ENCODE results near the gene MRLN.

DNA sequence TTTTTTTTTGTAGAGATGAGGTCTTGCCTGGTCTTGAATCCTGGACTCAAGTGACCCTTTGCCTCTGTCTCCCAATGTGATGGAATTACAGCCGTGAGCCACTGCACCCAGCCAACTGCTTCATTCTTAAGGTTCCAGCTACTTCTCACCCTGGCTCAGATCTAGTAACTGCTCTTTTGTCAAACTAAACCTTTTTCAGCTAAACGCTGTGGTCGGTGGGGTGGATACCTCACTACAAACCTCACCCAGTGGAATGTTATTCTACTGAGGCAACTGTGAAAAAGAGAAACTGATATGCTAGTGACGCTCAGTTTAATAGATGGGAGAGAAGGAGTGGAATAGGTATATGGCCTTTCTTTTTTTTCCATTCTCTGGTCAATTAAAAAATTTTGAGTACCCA is 1.7 kb upstream of the MRLN start:
- TF ChIP-seq, protein P1, sequence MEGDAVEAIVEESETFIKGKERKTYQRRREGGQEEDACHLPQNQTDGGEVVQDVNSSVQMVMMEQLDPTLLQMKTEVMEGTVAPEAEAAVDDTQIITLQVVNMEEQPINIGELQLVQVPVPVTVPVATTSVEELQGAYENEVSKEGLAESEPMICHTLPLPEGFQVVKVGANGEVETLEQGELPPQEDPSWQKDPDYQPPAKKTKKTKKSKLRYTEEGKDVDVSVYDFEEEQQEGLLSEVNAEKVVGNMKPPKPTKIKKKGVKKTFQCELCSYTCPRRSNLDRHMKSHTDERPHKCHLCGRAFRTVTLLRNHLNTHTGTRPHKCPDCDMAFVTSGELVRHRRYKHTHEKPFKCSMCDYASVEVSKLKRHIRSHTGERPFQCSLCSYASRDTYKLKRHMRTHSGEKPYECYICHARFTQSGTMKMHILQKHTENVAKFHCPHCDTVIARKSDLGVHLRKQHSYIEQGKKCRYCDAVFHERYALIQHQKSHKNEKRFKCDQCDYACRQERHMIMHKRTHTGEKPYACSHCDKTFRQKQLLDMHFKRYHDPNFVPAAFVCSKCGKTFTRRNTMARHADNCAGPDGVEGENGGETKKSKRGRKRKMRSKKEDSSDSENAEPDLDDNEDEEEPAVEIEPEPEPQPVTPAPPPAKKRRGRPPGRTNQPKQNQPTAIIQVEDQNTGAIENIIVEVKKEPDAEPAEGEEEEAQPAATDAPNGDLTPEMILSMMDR (IDR thresholded peaks at IDR 0.05; ENCODE audit: low read depth, low read length), result no peak
- TF ChIP-seq EZH2phosphoT487 (IDR thresholded peaks at IDR 0.05; ENCODE audit: low read depth), result no peak

All from OCI-LY3 (cell line).